A673 (cell line): ENCODE measurements around the gene TAF5L.

ENCODE experiments used
- EZH2 ChIP-seq: fragments of 200-600 bp; sonication (generic); IDR thresholded peaks from 2 replicates; pipeline ENCODE4 v1.6.1; 2017; ENCODE audit warnings: borderline replicate concordance, low read depth, mild to moderate bottlenecking, mixed read lengths, antibody characterized with exemption, low read length; ENCODE audit not compliant: poor library complexity, severe bottlenecking
- TF ChIP-seq, protein P1 (sequence below): fragments of 300-800, 200-600 bp; sonication (generic); conservative IDR thresholded peaks from 2 replicates; pipeline ENCODE4 v1.5.1; 2017; ENCODE audit warnings: low read depth, mild to moderate bottlenecking, antibody characterized with exemption, low read length, moderate library complexity, mixed read lengths

DNA sequence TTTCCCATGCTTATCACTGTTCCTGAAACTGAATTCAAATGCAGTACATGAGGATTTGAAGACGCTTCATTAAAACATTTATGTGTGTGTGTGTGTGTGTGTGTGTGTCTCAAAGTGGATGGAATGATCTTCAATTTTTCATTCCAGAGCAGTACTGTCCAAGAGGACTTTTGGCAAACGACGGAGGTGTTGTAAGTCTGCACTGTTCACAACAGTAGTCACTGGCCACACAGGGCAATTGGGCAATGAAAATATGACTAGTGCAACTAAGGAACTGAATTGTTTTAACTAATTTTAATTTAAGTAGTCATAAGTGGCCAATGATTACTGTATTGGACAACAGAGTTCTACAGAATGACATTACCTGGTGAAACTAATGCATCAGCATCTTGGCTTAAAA is 5.0 kb downstream of the TAF5L start:
- TF ChIP-seq, protein P1, sequence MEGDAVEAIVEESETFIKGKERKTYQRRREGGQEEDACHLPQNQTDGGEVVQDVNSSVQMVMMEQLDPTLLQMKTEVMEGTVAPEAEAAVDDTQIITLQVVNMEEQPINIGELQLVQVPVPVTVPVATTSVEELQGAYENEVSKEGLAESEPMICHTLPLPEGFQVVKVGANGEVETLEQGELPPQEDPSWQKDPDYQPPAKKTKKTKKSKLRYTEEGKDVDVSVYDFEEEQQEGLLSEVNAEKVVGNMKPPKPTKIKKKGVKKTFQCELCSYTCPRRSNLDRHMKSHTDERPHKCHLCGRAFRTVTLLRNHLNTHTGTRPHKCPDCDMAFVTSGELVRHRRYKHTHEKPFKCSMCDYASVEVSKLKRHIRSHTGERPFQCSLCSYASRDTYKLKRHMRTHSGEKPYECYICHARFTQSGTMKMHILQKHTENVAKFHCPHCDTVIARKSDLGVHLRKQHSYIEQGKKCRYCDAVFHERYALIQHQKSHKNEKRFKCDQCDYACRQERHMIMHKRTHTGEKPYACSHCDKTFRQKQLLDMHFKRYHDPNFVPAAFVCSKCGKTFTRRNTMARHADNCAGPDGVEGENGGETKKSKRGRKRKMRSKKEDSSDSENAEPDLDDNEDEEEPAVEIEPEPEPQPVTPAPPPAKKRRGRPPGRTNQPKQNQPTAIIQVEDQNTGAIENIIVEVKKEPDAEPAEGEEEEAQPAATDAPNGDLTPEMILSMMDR = no peak
- no peak for TF ChIP-seq EZH2
